GM12891 (cell line): ENCODE measurements around the gene MESP2.

Source experiments
- POLR2A ChIP-seq: IDR thresholded peaks from 2 replicates; pipeline ENCODE4 v1.6.1; 2011; ENCODE audit warnings: low read depth, low read length, control low read depth
- POLR2AphosphoS5 ChIP-seq: IDR thresholded peaks from 2 replicates; pipeline ENCODE4 v1.6.1; 2011; ENCODE audit warnings: low read depth, low read length, control low read depth

DNA sequence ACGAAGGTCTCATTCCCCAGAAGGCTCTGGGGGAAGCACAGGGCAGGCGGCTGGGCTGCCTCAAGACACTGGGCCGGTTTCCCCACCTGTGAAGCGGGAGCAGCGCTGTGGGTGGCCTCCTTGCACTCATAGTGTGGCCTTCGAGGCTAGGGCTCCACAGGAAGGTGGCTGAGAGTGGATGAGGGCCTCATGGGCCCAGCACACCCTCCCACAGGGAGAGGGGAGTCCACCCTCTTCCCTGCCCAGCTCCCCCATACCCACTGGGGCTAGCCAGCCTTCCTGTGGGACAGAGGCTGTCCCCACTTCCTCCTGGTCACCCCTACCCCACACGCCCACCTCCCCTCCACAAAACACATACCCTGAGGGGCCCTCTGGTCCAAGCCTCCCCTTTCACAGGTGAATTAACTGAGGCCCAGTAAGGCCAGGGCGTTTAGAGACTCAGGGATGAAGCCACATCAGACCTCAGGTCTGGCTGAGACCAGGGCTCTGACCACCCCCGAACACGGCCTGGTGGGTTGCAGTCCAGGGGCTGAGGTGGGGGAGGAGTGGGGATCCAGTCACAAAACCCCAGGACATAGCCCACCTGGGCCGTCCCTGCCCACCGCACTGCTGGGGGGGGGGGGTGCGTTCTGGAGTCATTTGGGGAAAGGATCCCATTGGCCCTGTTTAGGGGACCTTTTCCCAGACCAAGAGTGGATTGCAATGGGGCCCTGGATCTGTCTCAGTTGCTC lies 37.4 kb downstream of the MESP2 start:
- TF ChIP-seq POLR2AphosphoS5 (no peak), POLR2A (no peak)
